ENCODE data around the gene PTTG1. TPM values are rescaled to one million over a fixed set of nuclear protein-coding genes. Genes with fewer than 3 reads are reported as not detected.

PTTG1 gene
- polyA plus RNA-seq, 1 donor from 2014 or later, result 19.1 TPM

DNA sequence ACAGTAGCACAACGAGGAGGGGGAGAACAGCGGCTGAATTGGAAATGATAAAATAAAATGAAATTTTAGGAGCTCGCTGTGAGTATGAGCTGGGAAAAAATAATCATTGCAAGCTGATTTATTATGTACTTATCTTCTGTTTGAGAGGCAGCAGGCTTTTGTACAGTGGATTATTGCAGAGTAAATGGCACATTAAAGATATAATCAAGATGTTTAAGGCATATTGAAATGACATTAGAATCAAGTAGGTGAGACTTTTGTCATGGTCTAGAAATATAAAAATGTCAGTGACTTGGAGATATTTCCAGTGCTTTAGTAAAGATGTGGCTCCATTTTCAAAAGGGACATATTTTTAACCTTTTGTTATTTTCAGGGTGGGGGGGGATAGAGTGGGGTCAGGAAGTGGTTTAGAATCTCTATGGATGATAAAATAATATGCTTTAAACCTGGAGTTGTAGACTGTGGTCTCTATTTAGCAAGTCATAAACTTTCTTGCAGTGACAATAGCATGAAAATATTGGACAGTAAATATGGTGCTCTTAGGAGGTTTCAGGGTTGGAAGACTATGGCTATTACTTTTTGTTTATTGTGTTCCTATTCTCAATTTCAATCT is 46.8 kb downstream of the PTTG1 start:
- Mint-ChIP-seq H3K9me3 (no peaks in the 10 kb centered on the region), H3K36me3 (no peaks in the 10 kb centered on the region), H3K27ac (peak overlapping the region; percentile 54 to 92 (median 87)), H3K27me3 (peaks cover 2% of the 10 kb centered on the region), H3K4me3 (peak overlapping the region; percentile 76 to 98 (median 96)), H3K4me1 (peaks cover 53 to 55% (median 53%) of the 10 kb centered on the region in 3 donors)

DNA sequence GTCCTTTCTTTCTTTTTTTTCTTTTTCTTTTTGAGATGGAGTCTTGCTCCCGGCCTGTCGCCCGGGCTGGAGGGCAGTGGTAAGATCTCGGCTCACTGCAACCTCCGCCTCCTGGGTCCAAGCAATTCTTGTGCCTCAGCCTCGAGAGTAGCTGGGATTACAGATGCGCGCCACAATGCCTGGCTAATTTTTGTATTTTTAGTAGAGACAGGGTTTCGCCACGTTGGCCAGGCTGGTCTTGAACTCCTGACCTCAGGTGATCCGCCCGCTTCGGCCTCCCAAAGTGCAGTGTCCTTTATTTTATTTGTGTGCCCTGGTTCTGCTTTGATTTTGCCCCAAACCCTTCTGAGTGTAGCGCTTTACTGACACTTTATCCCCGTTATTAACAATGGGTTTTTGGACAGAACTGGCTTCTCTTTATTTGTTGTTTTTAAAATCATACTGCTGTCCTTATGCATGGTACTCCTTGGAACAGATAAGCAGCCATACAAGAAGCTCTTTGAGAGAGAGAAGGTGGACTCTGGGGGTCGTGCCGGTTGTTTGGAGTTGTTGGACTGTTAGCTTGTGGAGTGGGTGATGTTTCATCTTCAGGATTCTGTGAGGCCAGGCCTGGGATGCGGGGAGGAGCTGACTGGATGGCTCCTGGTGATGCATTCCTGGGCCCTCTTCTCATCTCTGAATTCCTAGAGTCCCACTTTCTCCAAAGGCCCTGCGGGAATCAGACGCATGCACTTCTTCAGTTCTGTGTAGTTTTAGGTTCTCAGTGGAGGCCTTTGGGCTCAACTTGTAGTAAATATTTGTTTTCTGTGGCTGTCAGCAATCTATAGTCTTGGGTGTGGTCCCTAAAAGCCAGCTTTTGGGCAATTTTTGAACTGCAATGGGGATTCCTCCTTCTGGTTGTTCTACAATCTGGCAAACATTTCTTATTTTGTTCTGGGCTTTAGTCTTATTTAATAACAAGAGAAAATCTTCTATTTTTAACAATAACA is 47.8 kb downstream of the PTTG1 start:
- Mint-ChIP-seq H3K4me1 (peaks cover 53 to 57% (median 54%) of the 10 kb centered on the region in 3 donors), H3K36me3 (no peaks in the 10 kb centered on the region)

DNA sequence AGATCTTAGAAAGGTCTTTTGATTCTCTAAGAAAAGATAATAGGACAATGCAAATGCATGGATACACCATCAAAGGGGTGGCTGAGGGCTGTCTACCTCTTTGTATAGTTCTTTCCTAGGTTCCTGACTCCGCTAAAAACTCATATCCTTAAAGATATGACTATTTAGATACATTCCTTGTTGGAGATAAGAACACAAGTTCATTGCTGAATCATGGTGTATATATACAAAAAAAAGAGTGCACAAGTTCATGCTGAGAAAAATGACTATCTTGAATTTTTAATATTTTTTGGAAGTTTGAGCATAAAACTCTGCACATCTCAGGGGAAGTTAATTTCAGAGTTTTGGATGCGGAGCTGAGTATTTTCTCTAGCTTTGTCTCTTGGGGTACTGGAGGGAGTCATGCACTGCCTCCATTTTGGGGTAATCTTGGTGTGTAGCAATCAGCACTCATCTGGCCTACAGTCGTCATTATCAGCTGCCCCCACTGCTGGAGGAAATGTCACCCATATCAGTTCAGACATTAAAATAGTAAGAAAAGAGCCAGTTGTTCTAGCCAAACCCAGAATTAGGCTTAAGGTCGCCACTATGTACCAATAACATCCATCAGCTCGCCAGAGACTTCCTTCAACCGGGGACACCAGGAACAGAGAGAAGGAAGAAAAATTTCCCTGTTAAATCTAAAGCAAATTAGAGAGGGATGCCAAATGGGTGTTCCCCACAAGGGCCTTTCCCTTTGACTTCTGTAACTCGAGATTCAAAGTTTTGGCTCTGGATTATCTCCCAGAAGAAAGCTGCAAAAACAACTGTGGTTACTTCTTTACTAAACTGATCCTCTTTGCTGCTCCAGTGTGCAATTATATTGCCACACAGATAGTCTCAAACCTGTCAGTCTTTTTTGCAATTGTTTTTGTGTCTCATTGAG is 49.0 kb downstream of the PTTG1 start:
- no peaks in the 10 kb centered on the region for H3K9me3 Mint-ChIP-seq
- H3K27ac Mint-ChIP-seq, result peak overlapping the region in 2 of 3 donors; percentile 11 to 75
- no peaks in the 10 kb centered on the region for H3K36me3 Mint-ChIP-seq
- peaks cover 49 to 55% (median 54%) of the 10 kb centered on the region in 3 donors for H3K4me1 Mint-ChIP-seq
- H3K4me3 Mint-ChIP-seq, result peak overlapping the region; percentile 21 to 92 (median 55)
- peaks cover 2% of the 10 kb centered on the region for H3K27me3 Mint-ChIP-seq

More for the DNA sequence above, 47.8 kb downstream of the PTTG1 start:
- Mint-ChIP-seq H3K27ac (peak overlapping the region; percentile 54 to 92 (median 78)), H3K4me3 (peak overlapping the region; percentile 76 to 97 (median 92)), H3K9me3 (no peaks in the 10 kb centered on the region), H3K27me3 (peaks cover 2% of the 10 kb centered on the region)

DNA sequence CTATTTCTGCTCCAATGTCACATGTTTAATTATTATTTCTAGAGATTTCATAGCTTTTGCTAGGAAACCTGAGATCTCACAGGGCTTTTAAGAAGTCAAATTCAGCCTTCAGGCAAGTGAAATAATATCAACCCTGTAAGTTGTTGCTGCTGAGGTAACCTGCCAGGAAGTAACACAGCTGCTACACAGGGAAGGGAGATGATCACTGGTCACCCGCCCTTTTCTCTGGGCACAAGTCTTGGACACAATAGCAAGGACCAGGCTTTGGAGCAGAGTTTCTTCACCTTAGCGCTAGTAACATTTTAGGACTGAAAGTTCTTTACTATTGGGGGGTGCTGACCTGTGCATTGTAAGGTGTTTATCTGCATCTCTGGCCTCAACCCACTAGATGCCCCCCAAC is 50.1 kb downstream of the PTTG1 start:
- Mint-ChIP-seq H3K9me3 (no peaks in the 10 kb centered on the region), H3K4me1 (peaks cover 45 to 50% (median 46%) of the 10 kb centered on the region in 3 donors), H3K4me3 (peak overlapping the region in 3 of 4 donors; percentile 50 to 92 (median 64)), H3K27me3 (peaks cover 1% of the 10 kb centered on the region), H3K27ac (peak overlapping the region in 2 of 3 donors; percentile 56 to 73), H3K36me3 (no peaks in the 10 kb centered on the region)

DNA sequence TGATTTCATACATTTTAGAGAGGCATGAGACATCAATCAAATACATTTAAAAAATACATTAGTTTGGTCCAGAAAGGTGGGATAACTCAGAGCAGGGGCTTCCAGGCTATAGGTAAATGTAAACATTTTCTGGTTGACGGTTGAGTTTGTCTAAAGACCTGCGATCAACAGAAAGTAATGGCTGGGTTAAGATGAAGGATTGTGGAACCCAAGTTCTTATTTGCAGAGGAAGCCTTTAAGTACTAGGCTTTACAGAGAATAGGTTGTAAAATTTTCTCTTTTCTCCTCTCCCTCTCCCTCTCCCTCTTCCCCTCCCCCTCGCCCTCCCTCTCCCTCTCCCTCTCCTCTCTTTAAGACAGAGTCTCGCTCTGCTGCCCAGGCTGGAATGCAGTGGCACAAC is 50.8 kb downstream of the PTTG1 start:
- Mint-ChIP-seq H3K27ac (peak overlapping the region in 1 of 3 donors; percentile 73), H3K9me3 (no peaks in the 10 kb centered on the region), H3K4me1 (peaks cover 38 to 50% (median 43%) of the 10 kb centered on the region in 3 donors), H3K27me3 (no peaks in the 10 kb centered on the region), H3K36me3 (no peaks in the 10 kb centered on the region), H3K4me3 (peak overlapping the region in 2 of 4 donors; percentile 55 to 92)

DNA sequence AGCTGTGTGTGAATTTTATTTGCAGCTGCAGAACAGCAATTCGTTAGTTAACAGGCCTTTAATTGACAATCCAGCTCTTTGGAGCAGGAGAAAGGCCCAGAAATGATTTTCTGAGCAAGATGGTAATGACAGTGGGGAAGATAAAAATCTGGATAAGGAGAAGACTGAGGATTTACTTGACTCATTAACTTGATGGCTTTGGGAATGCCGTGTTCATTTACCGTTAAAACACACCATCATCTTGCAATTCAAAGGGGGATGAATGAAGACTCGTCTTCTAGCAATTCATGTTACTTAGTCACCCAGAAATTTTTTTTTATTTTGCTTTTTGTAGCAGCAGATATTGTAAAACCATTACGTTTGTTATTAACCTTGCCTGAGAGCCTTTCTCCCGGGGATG is 52.0 kb downstream of the PTTG1 start:
- Mint-ChIP-seq H3K4me3 (peak overlapping the region in 1 of 4 donors; percentile 15), H3K9me3 (no peaks in the 10 kb centered on the region), H3K36me3 (peaks cover 1% of the 10 kb centered on the region), H3K27me3 (no peaks in the 10 kb centered on the region), H3K27ac (peak overlapping the region in 1 of 3 donors; percentile 82), H3K4me1 (peaks cover 29 to 45% (median 43%) of the 10 kb centered on the region in 3 donors)

DNA sequence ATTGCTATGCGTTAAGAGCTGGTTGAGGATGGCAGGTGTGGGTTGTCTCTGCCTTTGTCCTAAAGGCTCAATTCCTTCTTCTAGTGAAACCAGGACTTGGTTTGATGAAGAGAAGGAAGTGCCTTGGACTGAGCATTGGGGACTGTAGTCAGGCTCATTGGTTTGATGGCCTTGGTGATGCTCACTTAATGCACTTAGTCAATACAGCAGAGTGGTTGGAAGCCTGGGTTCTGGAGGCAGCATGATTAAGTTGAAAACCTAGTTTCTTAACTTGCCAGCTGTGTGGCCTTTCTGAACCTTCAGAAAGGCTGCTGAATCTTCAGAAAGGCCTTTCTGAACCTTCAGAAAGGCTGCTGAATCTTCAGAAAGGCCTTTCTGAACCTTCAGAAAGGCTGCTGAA is 52.4 kb downstream of the PTTG1 start:
- Mint-ChIP-seq H3K4me3 (peak overlapping the region in 1 of 4 donors; percentile 15), H3K27me3 (no peaks in the 10 kb centered on the region), H3K36me3 (peaks cover 1% of the 10 kb centered on the region), H3K27ac (peak overlapping the region in 1 of 3 donors; percentile 82), H3K4me1 (peaks cover 29 to 45% (median 41%) of the 10 kb centered on the region in 3 donors), H3K9me3 (no peaks in the 10 kb centered on the region)

DNA sequence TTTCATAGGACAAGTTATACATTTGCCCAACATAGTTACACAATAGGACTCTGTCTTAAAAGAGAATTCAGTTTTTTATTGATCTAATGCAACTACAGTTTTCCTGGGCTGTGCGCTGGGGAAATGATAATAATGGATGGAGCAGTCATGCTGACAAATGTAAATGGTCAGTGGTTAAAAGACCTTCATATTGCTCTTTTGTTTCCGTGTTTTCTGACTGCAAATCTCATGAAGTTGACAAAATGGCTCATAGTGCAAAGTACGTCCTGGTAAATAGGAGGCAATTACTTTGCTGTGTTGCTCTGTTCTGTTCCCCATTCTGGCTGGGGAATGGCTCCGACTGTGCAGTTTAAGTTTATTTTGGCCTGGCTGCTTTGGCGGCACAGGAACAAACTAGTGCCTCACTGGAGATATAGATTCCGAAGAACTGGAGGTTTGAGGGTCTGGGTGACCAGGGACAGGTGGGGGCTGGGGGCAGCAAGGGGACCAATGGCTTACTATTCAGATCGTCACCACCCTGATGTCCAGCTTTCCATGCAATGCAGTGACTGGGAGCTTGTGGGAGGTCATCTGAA is 54.3 kb downstream of the PTTG1 start:
- Mint-ChIP-seq H3K36me3 (peaks cover 3% of the 10 kb centered on the region), H3K4me1 (peaks cover 14 to 34% (median 27%) of the 10 kb centered on the region in 3 donors), H3K4me3 (no peak overlapping the region), H3K27ac (no peak overlapping the region), H3K9me3 (no peaks in the 10 kb centered on the region), H3K27me3 (no peaks in the 10 kb centered on the region)

DNA sequence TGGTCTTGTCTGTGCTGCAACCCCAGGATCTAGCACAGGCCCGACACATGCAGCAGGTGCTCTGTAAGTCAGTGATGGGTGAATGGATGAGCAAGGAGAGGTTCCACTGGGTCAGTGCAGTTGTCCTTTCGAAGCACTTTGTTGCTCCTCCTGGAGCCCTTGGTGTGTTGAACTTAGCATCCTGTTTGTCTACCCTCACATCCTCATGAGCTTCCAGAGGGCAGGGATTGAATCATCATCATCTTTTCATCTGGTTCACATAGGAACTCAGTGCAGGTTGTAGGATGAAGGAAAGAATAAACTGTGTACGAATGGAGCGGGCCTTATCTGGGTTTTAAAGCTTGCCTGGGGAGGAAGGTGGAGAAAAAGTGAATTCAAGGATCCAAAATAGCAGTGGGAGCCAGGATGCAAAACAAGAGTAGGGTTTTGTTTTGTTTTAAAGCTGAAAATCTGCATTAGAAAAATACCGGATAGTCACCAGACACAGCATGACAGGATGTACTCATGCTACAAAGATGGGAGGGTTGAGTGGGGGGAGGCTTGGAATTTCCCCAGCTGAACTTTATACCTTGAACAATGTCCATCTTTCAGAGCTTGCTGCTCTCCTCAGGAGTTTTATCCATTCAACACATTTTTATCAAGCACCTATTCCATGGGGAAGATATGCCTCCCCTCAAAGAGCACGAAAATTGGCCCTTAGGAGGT is 55.8 kb downstream of the PTTG1 start:
- no peaks in the 10 kb centered on the region for H3K9me3 Mint-ChIP-seq
- H3K27me3 Mint-ChIP-seq, result no peaks in the 10 kb centered on the region
- H3K36me3 Mint-ChIP-seq, result peaks cover 3% of the 10 kb centered on the region
- peaks cover 11 to 21% (median 16%) of the 10 kb centered on the region in 3 donors for H3K4me1 Mint-ChIP-seq
- H3K27ac Mint-ChIP-seq, result peak overlapping the region in 1 of 3 donors; percentile 32
- H3K4me3 Mint-ChIP-seq, result peak overlapping the region in 1 of 4 donors; percentile 2

DNA sequence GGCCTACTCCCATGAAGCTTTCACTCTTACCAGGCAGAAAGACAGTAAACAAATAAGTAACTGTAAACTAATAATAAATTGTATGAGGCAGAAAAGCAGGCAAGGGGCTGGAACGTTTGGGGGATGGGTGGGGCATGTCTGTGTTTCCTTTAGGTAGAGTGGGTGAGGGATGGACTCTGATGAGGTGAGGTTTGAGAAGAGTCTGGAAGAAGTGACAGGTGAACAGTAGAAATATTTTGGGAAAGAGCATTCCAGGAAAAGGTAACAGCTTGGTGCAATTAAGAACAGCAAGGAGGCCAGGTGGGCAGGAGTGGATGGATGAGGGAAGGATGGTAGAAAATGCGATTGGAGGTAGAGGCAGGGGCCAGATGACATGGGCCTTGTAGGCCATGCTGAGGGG is 56.5 kb downstream of the PTTG1 start:
- Mint-ChIP-seq H3K27me3 (no peaks in the 10 kb centered on the region), H3K27ac (peak overlapping the region in 2 of 3 donors; percentile 4 to 32), H3K36me3 (peaks cover 3% of the 10 kb centered on the region), H3K4me3 (no peak overlapping the region), H3K9me3 (no peaks in the 10 kb centered on the region), H3K4me1 (peaks cover 13 to 21% (median 16%) of the 10 kb centered on the region in 3 donors)

Other genes starting within 250 kb of the PTTG1 start
- not detected for gene FABP6, start 192.3 kb upstream of the PTTG1 start, polyA plus RNA-seq
- gene CCNJL, start 109.3 kb upstream of the PTTG1 start, polyA plus RNA-seq, result not detected
- not detected for gene C1QTNF2, start 51.2 kb upstream of the PTTG1 start, polyA plus RNA-seq
- gene FAM200C, start 21.8 kb upstream of the PTTG1 start, polyA plus RNA-seq, result 0.64 TPM
- 96.2 TPM for gene SLU7, start 2.8 kb upstream of the PTTG1 start, polyA plus RNA-seq

Measured in IgD-negative memory B cell (primary cell).